Cardiac atrium fibroblast (primary cell): ENCODE measurements around the gene PRAMEF26. TPM values are rescaled to one million over a fixed set of nuclear protein-coding genes. Genes with fewer than 3 reads are reported as not detected.

Source experiments
- total RNA-seq: library from RNA; depleted of rRNA; stranded (reverse); fragments of >200 nt; gene quantifications from 2 replicates; pipeline ENCODE4 v1.2.3, GENCODE V29; 2015

The PRAMEF26 gene
- total RNA-seq = not detected in 2 replicates

DNA sequence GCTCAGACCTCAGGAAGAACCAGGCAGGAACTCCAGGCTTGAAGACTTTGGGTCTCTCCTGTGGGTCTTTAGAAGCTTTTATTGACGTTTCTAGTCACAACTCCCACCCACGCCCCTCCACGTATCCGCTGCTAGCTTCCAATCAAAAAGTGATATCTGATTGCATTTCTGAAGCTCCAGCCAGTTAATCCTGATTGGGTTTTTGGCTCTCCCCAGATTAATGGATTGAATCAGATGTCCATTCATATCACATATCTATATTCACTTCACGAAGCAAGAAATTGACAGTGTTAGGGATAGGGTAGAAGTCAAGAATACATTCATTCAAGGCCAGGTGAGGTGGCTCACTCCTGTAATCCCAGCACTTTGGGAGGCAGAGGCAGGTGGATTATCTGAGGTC is at the start of gene PRAMEF26:
Gene PRAMEF26 (minus strand): TSS at position 101 of the 400 bp plus-strand sequence. CDS start 2,914 bp downstream, outside the sequence.

DNA sequence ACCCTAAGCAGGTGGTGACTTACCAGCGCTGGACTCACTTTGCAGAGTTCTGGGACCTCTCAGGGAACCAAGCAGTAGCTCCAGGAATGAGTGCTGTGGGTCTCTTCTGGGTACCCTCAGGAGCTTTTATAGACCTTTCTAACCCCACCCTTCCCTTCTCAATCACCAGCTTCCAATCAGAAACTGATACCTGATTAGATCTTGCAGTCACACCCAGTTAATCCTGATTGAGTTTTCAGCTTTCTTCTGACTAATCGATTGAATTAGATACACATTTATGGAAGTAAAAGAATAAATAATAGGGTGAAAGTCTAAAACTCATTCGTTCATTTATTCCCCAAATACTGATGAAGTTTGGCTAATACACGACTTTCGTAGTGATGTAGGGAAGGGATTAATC is 45.5 kb upstream of the PRAMEF26 start, which contains the start of gene PRAMEF13:
Gene PRAMEF13 (minus strand): TSS at position 101 of the 400 bp plus-strand sequence. CDS start 1,820 bp downstream, outside the sequence.

DNA sequence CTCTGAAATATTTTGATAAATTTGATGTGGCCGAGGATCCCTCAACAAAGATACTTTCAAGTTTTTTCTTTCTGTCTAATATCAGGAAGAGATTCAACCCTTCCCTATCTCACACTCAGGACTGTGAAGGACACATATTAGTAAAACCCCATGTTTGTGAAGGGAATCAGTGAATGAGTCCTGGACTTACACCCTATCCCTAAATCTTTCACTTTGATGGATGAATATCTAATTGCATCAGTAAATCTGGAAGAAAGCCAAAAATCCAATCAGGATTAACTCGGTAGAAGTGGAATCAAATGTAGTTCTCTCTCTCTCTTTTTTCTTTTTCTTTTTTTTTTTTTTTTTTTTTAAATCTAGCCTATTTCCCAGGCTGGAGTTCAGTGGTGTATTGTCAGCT is 15.7 kb upstream of the PRAMEF26 start, which contains the start of gene PRAMEF9:
Gene PRAMEF9 (plus strand): TSS at position 301 of the 400 bp plus-strand sequence. CDS start 3,433 bp downstream, outside the sequence.

DNA sequence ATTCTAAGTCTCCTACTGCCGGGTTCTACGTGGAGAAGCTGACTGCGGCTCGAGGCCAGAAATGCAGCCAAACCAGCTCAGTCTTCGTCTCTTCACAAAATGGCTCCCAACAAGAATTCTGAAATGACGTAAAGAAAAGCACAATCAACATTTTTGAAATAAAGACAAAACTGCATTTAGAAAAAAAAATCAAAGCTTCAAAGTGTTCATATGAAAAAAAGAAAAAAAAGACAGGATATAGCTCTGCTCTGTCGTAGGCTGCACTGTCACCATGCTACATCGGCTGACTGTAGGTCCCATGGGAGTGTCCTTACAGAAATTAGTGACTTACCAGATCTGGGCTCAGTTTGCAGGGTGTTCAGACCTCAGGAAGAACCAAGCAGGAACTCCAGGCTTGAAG is 9.7 kb upstream of the PRAMEF26 start, which contains the start of gene HNRNPCL4:
Gene HNRNPCL4 (minus strand): TSS at position 101 of the 400 bp plus-strand sequence. CDS start 164 bp downstream, outside the sequence.

DNA sequence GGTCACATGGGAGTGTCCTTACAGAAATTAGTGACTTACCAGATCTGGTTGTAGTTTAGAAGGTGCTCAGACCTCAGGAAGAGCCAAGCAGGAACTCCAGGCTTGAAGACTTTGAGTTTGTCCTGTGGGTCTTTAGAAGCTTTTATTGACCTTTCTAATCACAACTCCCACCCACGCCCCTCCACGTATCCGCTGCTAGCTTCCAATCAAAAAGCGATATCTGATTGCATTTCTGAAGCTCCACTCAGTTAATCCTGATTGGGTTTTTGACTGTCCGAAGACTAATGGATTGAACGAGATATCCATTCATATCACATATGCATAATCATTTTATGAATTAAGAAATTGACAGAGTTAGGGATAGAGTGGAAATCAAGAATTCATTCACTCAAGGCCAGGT is 39.1 kb downstream of the PRAMEF26 start, which contains the start of gene HNRNPCL2:
Gene HNRNPCL2 (minus strand): TSS at position 101 of the 400 bp plus-strand sequence. CDS start 454 bp downstream, outside the sequence.

Other genes with a start within 250 kb of the PRAMEF26 start
- not detected in 2 replicates for gene PRAMEF7, start 239.4 kb downstream of the PRAMEF26 start, total RNA-seq
- gene PRAMEF6, start 208.4 kb downstream of the PRAMEF26 start, total RNA-seq = not detected in 2 replicates
- gene PRAMEF27, start 99.4 kb downstream of the PRAMEF26 start, total RNA-seq = not detected in 2 replicates
- gene HNRNPCL3, start 95.2 kb downstream of the PRAMEF26 start, total RNA-seq = not detected in 2 replicates
- not detected in 2 replicates for gene PRAMEF25, start 85.2 kb downstream of the PRAMEF26 start, total RNA-seq
- not detected in 2 replicates for gene HNRNPCL2, start 39.2 kb downstream of the PRAMEF26 start, total RNA-seq
- not detected in 2 replicates for gene HNRNPCL4, start 9.6 kb upstream of the PRAMEF26 start, total RNA-seq
- gene PRAMEF9, start 15.8 kb upstream of the PRAMEF26 start, total RNA-seq = not detected in 2 replicates
- gene PRAMEF13, start 45.4 kb upstream of the PRAMEF26 start, total RNA-seq = not detected in 2 replicates
- gene PRAMEF18, start 70.1 kb upstream of the PRAMEF26 start, total RNA-seq = not detected in 2 replicates
- not detected in 2 replicates for gene PRAMEF5, start 98.2 kb upstream of the PRAMEF26 start, total RNA-seq
- not detected in 2 replicates for gene PRAMEF8, start 129.1 kb upstream of the PRAMEF26 start, total RNA-seq
- not detected in 2 replicates for gene PRAMEF33, start 147.5 kb upstream of the PRAMEF26 start, total RNA-seq
- gene PRAMEF15, start 159.6 kb upstream of the PRAMEF26 start, total RNA-seq = not detected in 2 replicates
- not detected in 2 replicates for gene PRAMEF14, start 191.1 kb upstream of the PRAMEF26 start, total RNA-seq
- gene PRAMEF19, start 215.9 kb upstream of the PRAMEF26 start, total RNA-seq = not detected in 2 replicates
- gene PRAMEF17, start 233.6 kb upstream of the PRAMEF26 start, total RNA-seq = not detected in 2 replicates